Loucy (cell line): ENCODE measurements around the gene CDH13.

Experiments used
- H2AFZ ChIP-seq: fragments of 200-600 bp; sonication (generic); 2 replicates; pipeline ENCODE4 v1.6.0; 2016; ENCODE audit warnings: antibody characterized with exemption, mild to moderate bottlenecking, low read length, moderate library complexity
- H3F3A ChIP-seq: fragments of 200-600 bp; 2 replicates; pipeline ENCODE4 v1.6.0; 2016; ENCODE audit warnings: antibody characterized with exemption, low read depth, mild to moderate bottlenecking
- H3K27me3 ChIP-seq: fragments of 200-600 bp; sonication (generic); 2 replicates; pipeline ENCODE4 v1.6.1; 2014; ENCODE audit warnings: low read length, mild to moderate bottlenecking; ENCODE audit not compliant: insufficient read depth, poor library complexity, severe bottlenecking
- H3K36me3 ChIP-seq: fragments of 200-600 bp; sonication (generic); 2 replicates; pipeline ENCODE4 v1.6.1; 2016; ENCODE audit warnings: low read length; ENCODE audit not compliant: insufficient read depth
- H3K4me1 ChIP-seq: fragments of 200-600 bp; sonication (generic); 2 replicates; pipeline ENCODE4 v1.5.1; 2014; ENCODE audit warnings: low read length, mild to moderate bottlenecking; ENCODE audit not compliant: insufficient read depth, poor library complexity, severe bottlenecking
- H3K4me2 ChIP-seq: fragments of 200-600 bp; sonication (generic); 2 replicates; pipeline ENCODE4 v1.6.0; 2014; ENCODE audit warnings: antibody characterized with exemption, low read length, low read depth, mild to moderate bottlenecking; ENCODE audit not compliant: poor library complexity, severe bottlenecking
- H3K4me3 ChIP-seq: fragments of 200-600 bp; sonication (generic); 2 replicates; pipeline ENCODE4 v1.5.1; 2014; ENCODE audit warnings: low read length, mild to moderate bottlenecking, mixed read lengths; ENCODE audit not compliant: poor library complexity, severe bottlenecking
- H3K79me2 ChIP-seq: fragments of 200-600 bp; sonication (generic); 2 replicates; pipeline ENCODE4 v1.6.1; 2014; ENCODE audit warnings: low read length; ENCODE audit not compliant: insufficient read depth
- H3K9ac ChIP-seq: fragments of 200-600 bp; sonication (generic); 2 replicates; pipeline ENCODE4 v1.6.0; 2014; ENCODE audit warnings: mild to moderate bottlenecking, low read depth, low read length, moderate library complexity; ENCODE audit not compliant: poor library complexity, severe bottlenecking
- H3K9me2 ChIP-seq: fragments of 200-600 bp; sonication (generic); replicated peaks from 2 replicates; pipeline ENCODE4 v1.6.1; 2016; ENCODE audit warnings: low read depth, low read length, mixed read lengths
- H3K9me3 ChIP-seq: fragments of 200-600 bp; sonication (generic); 2 replicates; pipeline ENCODE4 v1.6.1; 2014; ENCODE audit warnings: mild to moderate bottlenecking, antibody characterized with exemption, low read length, low read depth; ENCODE audit not compliant: insufficient read depth
- H4K20me1 ChIP-seq: fragments of 200-600 bp; sonication (generic); 2 replicates; pipeline ENCODE4 v1.6.0; 2014; ENCODE audit warnings: antibody characterized with exemption, low read length, mild to moderate bottlenecking; ENCODE audit not compliant: insufficient read depth, poor library complexity, severe bottlenecking
- CTCF ChIP-seq: fragments of 200-600 bp; sonication (generic); conservative IDR thresholded peaks from 2 replicates; pipeline ENCODE4 v1.5.1; 2014; ENCODE audit warnings: mild to moderate bottlenecking, antibody characterized with exemption, low read length
- EZH2phosphoT487 ChIP-seq: fragments of 200-600 bp; IDR thresholded peaks from 2 replicates; pipeline ENCODE4 v1.6.1; 2018; ENCODE audit warnings: antibody characterized with exemption, mild to moderate bottlenecking, moderate library complexity, borderline replicate concordance

Gene CDH13

GRCh38 chr16:83509316-83509715, 882.5 kb downstream of the CDH13 start:
- no peaks in the 10 kb centered on the region for H3K79me2 ChIP-seq
- no peaks in the 10 kb centered on the region for H3K9me2 ChIP-seq
- H3K4me2 ChIP-seq = no peak overlapping the region
- H3K9ac ChIP-seq = no peak overlapping the region
- H3K4me1 ChIP-seq = no peaks in the 10 kb centered on the region
- no peaks in the 10 kb centered on the region for H3F3A ChIP-seq
- H3K27me3 ChIP-seq = no peaks in the 10 kb centered on the region
- H3K36me3 ChIP-seq = no peaks in the 10 kb centered on the region
- H3K4me3 ChIP-seq = no peak overlapping the region
- no peaks in the 10 kb centered on the region for H4K20me1 ChIP-seq
- TF ChIP-seq CTCF (no peak), EZH2phosphoT487 (no peak)
- no peak overlapping the region for H2AFZ ChIP-seq
- no peaks in the 10 kb centered on the region for H3K9me3 ChIP-seq

- no peaks in the 10 kb centered on the region for H3K9me3 ChIP-seq
- no peaks in the 10 kb centered on the region for H3K79me2 ChIP-seq
- TF ChIP-seq EZH2phosphoT487 (no peak), CTCF (no peak)
Measured at GRCh38 chr16:83510906-83511305, 884.1 kb downstream of the CDH13 start.

GRCh38 chr16:83513008-83513755, 886.4 kb downstream of the CDH13 start:
- H3K36me3 ChIP-seq = no peaks in the 10 kb centered on the region
- H3K27me3 ChIP-seq = no peaks in the 10 kb centered on the region
- H4K20me1 ChIP-seq = no peaks in the 10 kb centered on the region
- no peak overlapping the region for H3K4me2 ChIP-seq
- H2AFZ ChIP-seq = no peak overlapping the region
- no peak overlapping the region for H3K4me3 ChIP-seq
- H3F3A ChIP-seq = no peaks in the 10 kb centered on the region
- TF ChIP-seq CTCF (no peak), EZH2phosphoT487 (no peak)
- H3K9me3 ChIP-seq = no peaks in the 10 kb centered on the region
- no peak overlapping the region for H3K9ac ChIP-seq
- H3K9me2 ChIP-seq = no peaks in the 10 kb centered on the region
- H3K4me1 ChIP-seq = no peaks in the 10 kb centered on the region
- no peaks in the 10 kb centered on the region for H3K79me2 ChIP-seq

More at GRCh38 chr16:83510906-83511305, 884.1 kb downstream of the CDH13 start:
- Histone ChIP-seq H3F3A (no peaks in the 10 kb centered on the region), H2AFZ (no peak overlapping the region), H3K4me1 (no peaks in the 10 kb centered on the region), H4K20me1 (no peaks in the 10 kb centered on the region), H3K4me3 (no peak overlapping the region), H3K9ac (no peak overlapping the region), H3K36me3 (no peaks in the 10 kb centered on the region), H3K4me2 (no peak overlapping the region), H3K9me2 (no peaks in the 10 kb centered on the region), H3K27me3 (no peaks in the 10 kb centered on the region)
